ENCODE results near the gene CHAT. TPM values are rescaled to one million over a fixed set of nuclear protein-coding genes. Genes with fewer than 3 reads are reported as not detected.

CHAT gene
- total RNA-seq, 3 donors from 2014 or later = not detected

DNA sequence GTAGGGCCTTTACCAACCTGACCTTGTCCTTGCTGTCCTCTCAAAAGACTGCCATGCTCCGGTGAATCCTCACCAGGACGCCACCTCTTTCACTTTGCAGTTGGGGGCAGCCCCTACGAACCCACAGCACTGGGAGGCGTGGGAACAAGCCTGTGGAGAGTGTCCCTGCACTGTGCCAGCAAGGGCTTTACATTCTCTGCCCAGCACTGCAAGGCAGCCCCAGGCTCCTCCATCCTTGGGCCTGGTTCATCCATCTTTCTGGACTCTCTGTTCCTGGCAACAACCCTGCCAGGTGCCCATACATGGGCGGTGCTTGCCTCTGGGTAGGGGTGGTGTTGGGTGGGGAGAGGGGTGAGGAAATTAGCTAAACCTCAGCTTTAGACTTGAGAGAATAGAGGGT, 1.4 kb downstream of the CHAT start:
- no peak overlapping the region for H3K27ac ChIP-seq
- no peak for TF ChIP-seq POLR2AphosphoS5 (IDR thresholded peaks at IDR 0.05)
- TF ChIP-seq, protein P1, sequence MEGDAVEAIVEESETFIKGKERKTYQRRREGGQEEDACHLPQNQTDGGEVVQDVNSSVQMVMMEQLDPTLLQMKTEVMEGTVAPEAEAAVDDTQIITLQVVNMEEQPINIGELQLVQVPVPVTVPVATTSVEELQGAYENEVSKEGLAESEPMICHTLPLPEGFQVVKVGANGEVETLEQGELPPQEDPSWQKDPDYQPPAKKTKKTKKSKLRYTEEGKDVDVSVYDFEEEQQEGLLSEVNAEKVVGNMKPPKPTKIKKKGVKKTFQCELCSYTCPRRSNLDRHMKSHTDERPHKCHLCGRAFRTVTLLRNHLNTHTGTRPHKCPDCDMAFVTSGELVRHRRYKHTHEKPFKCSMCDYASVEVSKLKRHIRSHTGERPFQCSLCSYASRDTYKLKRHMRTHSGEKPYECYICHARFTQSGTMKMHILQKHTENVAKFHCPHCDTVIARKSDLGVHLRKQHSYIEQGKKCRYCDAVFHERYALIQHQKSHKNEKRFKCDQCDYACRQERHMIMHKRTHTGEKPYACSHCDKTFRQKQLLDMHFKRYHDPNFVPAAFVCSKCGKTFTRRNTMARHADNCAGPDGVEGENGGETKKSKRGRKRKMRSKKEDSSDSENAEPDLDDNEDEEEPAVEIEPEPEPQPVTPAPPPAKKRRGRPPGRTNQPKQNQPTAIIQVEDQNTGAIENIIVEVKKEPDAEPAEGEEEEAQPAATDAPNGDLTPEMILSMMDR (IDR thresholded peaks at IDR 0.05) = no peak
- TF ChIP-seq POLR2A (IDR thresholded peaks at IDR 0.05) = no peak
- H3K9me3 ChIP-seq = no peaks in the 10 kb centered on the region
- peak in 1 of 2 donors; percentile 45 for DNase-seq (ENCODE audit: low spot score in 2 of 2)
- H3K4me3 ChIP-seq = no peak overlapping the region
- H3K27me3 ChIP-seq = peaks cover 0 to 100% of the 10 kb centered on the region in 2 donors
- intact Hi-C loops (cut with DNase I; ENCODE audit: low total_unique reads) = no loop called here
- H3K36me3 ChIP-seq = no peaks in the 10 kb centered on the region
- H3K4me1 ChIP-seq = peaks cover 0 to 2% of the 10 kb centered on the region in 2 donors

DNA sequence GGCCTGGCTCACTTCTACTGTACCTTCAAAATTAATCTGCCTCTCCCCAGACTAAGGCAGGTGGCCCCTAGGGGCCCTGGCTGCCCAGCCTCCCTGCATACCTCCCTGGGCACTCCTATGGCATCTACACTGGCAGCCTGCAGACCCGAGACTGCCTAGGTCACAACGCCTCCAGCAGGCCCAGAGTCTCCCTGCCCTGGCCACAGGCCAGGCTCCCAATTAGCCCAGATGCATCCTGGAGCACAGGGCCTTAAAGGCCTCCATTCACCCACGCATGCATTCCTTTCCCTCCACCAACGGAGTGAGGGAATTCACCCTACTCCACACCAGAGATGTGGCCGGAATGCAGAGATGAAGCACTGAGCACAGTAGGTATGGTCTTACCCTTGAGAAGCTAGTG, 1.9 kb downstream of the CHAT start:
- Histone ChIP-seq H3K9me3 (no peaks in the 10 kb centered on the region), H3K4me3 (no peak overlapping the region), H3K36me3 (no peaks in the 10 kb centered on the region), H3K4me1 (no peaks in the 10 kb centered on the region), H3K27me3 (peaks cover 0 to 95% of the 10 kb centered on the region in 2 donors), H3K27ac (no peak overlapping the region)
- DNase-seq (ENCODE audit: low spot score in 2 of 2) = no peak
- intact Hi-C loops (cut with DNase I; ENCODE audit: low total_unique reads) = no loop called here
- TF ChIP-seq, protein P1 (IDR thresholded peaks at IDR 0.05) = no peak
- TF ChIP-seq POLR2AphosphoS5 (IDR thresholded peaks at IDR 0.05) (no peak), POLR2A (IDR thresholded peaks at IDR 0.05) (no peak)

DNA sequence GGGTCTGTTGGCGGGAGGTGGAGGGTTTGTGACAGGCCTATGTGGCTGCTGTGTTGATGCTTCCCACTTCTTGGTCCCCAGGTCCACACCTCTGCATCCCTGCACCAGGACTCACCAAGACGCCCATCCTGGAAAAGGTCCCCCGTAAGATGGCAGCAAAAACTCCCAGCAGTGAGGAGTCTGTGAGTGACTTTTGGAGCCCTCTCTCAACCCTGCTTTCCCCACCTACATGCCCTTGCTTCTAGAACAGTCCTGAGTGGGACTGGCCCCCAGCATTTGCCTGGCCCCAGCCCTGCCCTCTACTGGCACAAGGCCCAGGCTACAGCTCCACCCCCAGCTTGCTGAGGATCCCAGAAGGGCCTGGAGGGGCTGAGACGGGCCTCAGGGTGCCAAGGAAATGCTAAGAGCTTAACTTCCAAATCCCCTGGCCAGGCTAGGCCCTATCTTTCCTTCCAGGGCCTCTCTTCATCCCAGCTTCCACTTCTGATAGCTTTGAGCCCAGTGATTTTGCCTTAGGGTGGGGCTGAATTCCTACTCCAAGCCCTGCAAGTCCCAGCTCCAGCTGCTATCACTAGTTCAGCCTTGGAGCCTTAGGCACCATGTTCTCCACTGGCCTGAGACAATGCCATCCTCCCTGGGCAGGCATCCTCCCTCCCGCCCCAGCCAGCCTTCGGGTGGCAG, 2.7 kb downstream of the CHAT start:
- Histone ChIP-seq H3K9me3 (no peaks in the 10 kb centered on the region), H3K4me1 (no peaks in the 10 kb centered on the region), H3K4me3 (no peak overlapping the region), H3K36me3 (no peaks in the 10 kb centered on the region), H3K27ac (no peak overlapping the region), H3K27me3 (peaks cover 0 to 91% of the 10 kb centered on the region in 2 donors)
- no peak for TF ChIP-seq POLR2AphosphoS5 (IDR thresholded peaks at IDR 0.05)
- no peak for TF ChIP-seq POLR2A (IDR thresholded peaks at IDR 0.05)
- TF ChIP-seq, protein P1 (IDR thresholded peaks at IDR 0.05) = no peak
- peak in 1 of 2 donors; percentile 37 for DNase-seq (ENCODE audit: low spot score in 2 of 2)
- intact Hi-C loops (cut with DNase I; ENCODE audit: low total_unique reads) = loop anchor here (1.0 kb wide), 1 partner anchor 152 kb away; no protein-coding TSS in a partner anchor

DNA sequence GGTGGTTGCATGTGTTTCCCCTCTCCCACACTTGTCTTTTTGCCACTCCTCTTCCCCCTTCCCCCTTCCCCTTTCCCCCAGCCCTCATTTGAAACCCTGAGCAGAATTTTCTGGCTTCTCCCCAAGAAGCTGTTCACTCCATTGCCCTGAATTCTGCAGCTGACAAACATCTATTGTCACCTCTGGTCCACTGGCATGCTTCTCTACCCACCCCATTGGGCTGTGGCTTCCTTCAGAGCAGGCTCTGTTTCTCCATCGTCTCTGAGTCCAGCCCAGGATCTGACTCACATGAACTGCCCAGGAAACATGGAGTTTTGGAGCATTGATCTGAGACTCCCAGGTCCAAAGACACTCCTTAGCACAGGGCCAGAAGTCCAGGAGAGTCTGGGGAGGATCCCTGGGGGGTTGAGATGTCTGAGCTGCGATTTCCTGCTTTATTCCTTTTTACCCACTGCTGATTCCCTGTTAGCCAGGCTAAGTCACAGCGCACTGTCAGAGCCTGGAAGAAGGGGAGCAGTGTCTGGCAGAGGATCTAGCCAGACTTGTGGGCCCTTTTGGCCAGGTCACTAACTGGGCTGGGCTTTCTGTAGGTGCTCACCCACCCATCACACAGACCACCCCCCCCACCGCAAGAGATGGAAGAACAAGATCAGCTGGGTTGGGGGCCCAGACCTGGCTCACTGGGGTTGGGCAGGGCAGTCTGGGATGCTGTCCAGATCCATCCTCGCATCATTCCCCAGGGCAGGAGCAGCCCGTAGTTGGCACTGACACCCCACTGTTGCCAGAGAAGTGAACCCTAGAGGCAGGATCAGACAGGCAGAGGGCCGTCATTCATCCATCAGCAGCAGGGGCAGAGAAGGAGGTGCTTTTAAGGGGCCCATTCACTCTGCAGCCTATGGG, 3.5 kb downstream of the CHAT start:
- TF ChIP-seq POLR2A (IDR thresholded peaks at IDR 0.05) = no peak
- no peaks in the 10 kb centered on the region for H3K36me3 ChIP-seq
- peak in 1 of 2 donors; percentile 39 for DNase-seq (ENCODE audit: low spot score in 2 of 2)
- H3K27ac ChIP-seq = no peak overlapping the region
- intact Hi-C loops (cut with DNase I; ENCODE audit: low total_unique reads) = loop anchor here (1.0 kb wide), 1 partner anchor 151 kb away; no protein-coding TSS in a partner anchor
- H3K4me3 ChIP-seq = no peak overlapping the region
- peaks cover 0 to 84% of the 10 kb centered on the region in 2 donors for H3K27me3 ChIP-seq
- H3K9me3 ChIP-seq = no peaks in the 10 kb centered on the region
- H3K4me1 ChIP-seq = no peaks in the 10 kb centered on the region

DNA sequence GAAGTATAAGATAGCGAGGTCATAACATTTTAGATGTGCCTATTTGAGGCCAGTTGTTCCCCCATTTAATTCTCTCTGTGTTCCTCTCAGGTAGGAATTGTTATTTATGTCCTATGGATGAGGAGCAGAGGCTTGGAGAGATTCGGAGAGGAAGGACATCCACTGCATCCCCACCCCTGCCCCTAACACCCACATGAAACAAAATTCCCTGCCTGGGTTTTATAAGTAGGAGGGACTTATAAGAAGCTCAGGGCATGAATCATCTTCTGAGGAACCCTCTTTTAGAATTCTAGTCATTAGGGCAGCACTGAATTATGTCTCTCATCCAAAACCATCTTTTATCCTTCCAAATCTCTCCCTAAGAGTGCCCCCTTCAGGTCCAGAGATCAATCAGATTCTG, 5.0 kb downstream of the CHAT start:
- TF ChIP-seq, protein P1 (IDR thresholded peaks at IDR 0.05) = no peak
- no peak for TF ChIP-seq POLR2A (IDR thresholded peaks at IDR 0.05)
- TF ChIP-seq POLR2AphosphoS5 (IDR thresholded peaks at IDR 0.05) = no peak
- no peak overlapping the region for H3K27ac ChIP-seq
- no peak overlapping the region for H3K4me3 ChIP-seq
- H3K27me3 ChIP-seq = peaks cover 0 to 71% of the 10 kb centered on the region in 2 donors
- H3K9me3 ChIP-seq = no peaks in the 10 kb centered on the region
- H3K4me1 ChIP-seq = no peaks in the 10 kb centered on the region
- no peak for DNase-seq (ENCODE audit: low spot score in 2 of 2)
- H3K36me3 ChIP-seq = no peaks in the 10 kb centered on the region
- intact Hi-C loops (cut with DNase I; ENCODE audit: low total_unique reads) = no loop called here
